Measurements from ENCODE around the gene TMEM8B. TPM values are rescaled to one million over a fixed set of nuclear protein-coding genes. Genes with fewer than 3 reads are reported as not detected.

The TMEM8B gene
- polyA plus RNA-seq, 1 donor from 2014 or later, result 1.3 TPM

- Mint-ChIP-seq H3K4me1 (peaks cover 11 to 14% (median 14%) of the 10 kb centered on the region in 3 donors), H3K27me3 (peaks cover 1% of the 10 kb centered on the region), H3K9me3 (peaks cover 0 to 1% (median 0%) of the 10 kb centered on the region in 3 donors), H3K27ac (peak overlapping the region in 1 of 3 donors; percentile 35), H3K4me3 (peak overlapping the region in 1 of 4 donors; percentile 82), H3K36me3 (peaks cover 2% of the 10 kb centered on the region)
These were observed 10.7 kb upstream of the TMEM8B start for GRCh38 chr9:35818341-35818740.

- peak overlapping the region in 1 of 4 donors; percentile 15 for H3K4me3 Mint-ChIP-seq
- peaks cover 2% of the 10 kb centered on the region for H3K36me3 Mint-ChIP-seq
- H3K27ac Mint-ChIP-seq, result no peak overlapping the region
These were observed 9.0 kb upstream of the TMEM8B start for GRCh38 chr9:35820076-35820475.

GRCh38 chr9:35822926-35823325, 6.1 kb upstream of the TMEM8B start:
- no peaks in the 10 kb centered on the region for H3K9me3 Mint-ChIP-seq
- H3K4me3 Mint-ChIP-seq, result peak overlapping the region in 1 of 4 donors; percentile 13
- H3K27ac Mint-ChIP-seq, result peak overlapping the region in 1 of 3 donors; percentile 21

More at GRCh38 chr9:35820076-35820475, 9.0 kb upstream of the TMEM8B start:
- Mint-ChIP-seq H3K27me3 (peaks cover 1% of the 10 kb centered on the region), H3K4me1 (peaks cover 3 to 6% (median 4%) of the 10 kb centered on the region in 3 donors), H3K9me3 (peaks cover 0 to 1% (median 0%) of the 10 kb centered on the region in 3 donors)

GRCh38 chr9:35826071-35826701, 2.8 kb upstream of the TMEM8B start:
- Mint-ChIP-seq H3K4me3 (peak overlapping the region; percentile 22 to 43 (median 37)), H3K4me1 (peaks cover 11 to 19% (median 11%) of the 10 kb centered on the region in 3 donors), H3K27me3 (no peaks in the 10 kb centered on the region), H3K36me3 (no peaks in the 10 kb centered on the region), H3K9me3 (no peaks in the 10 kb centered on the region), H3K27ac (peak overlapping the region; percentile 1 to 10 (median 2))

More at GRCh38 chr9:35822926-35823325, 6.1 kb upstream of the TMEM8B start:
- Mint-ChIP-seq H3K27me3 (no peaks in the 10 kb centered on the region), H3K4me1 (peaks cover 0 to 4% (median 4%) of the 10 kb centered on the region in 3 donors), H3K36me3 (peaks cover 2% of the 10 kb centered on the region)

- Mint-ChIP-seq H3K4me3 (peak overlapping the region in 3 of 4 donors; percentile 44 to 65 (median 61)), H3K27me3 (no peaks in the 10 kb centered on the region), H3K27ac (peak overlapping the region in 2 of 3 donors; percentile 5 to 9), H3K9me3 (no peaks in the 10 kb centered on the region), H3K36me3 (no peaks in the 10 kb centered on the region), H3K4me1 (peaks cover 11 to 21% (median 13%) of the 10 kb centered on the region in 3 donors)
These were observed 1.5 kb upstream of the TMEM8B start for GRCh38 chr9:35827486-35827885.

- H3K9me3 Mint-ChIP-seq, result no peaks in the 10 kb centered on the region
- peak within 1 kb of the TSS; percentile 91 to 100 (median 94) for H3K4me3 Mint-ChIP-seq
- peaks cover 20 to 28% (median 20%) of the 10 kb centered on the region in 3 donors for H3K4me1 Mint-ChIP-seq
- H3K27ac Mint-ChIP-seq, result peak within 1 kb of the TSS; percentile 36 to 97 (median 94)
- H3K27me3 Mint-ChIP-seq, result no peaks in the 10 kb centered on the region
- no peaks in the 10 kb centered on the region for H3K36me3 Mint-ChIP-seq
These were observed 328 bp upstream of the TMEM8B start, which contains the start of gene FAM221B for GRCh38 chr9:35828716-35829083. Gene FAM221B, minus strand, starts transcription at chr9:35828732. Its CDS starts 2,571 bp downstream, at chr9:35826161.

GRCh38 chr9:35829764-35830096, 702 bp downstream of the TMEM8B start:
- no peaks in the 10 kb centered on the region for H3K27me3 Mint-ChIP-seq
- H3K4me1 Mint-ChIP-seq, result peaks cover 30 to 37% (median 30%) of the 10 kb centered on the region in 3 donors
- peak overlapping the region; percentile 77 to 93 (median 86) for H3K4me3 Mint-ChIP-seq
- H3K9me3 Mint-ChIP-seq, result no peaks in the 10 kb centered on the region
- H3K36me3 Mint-ChIP-seq, result no peaks in the 10 kb centered on the region
- peak overlapping the region in 2 of 3 donors; percentile 23 to 82 for H3K27ac Mint-ChIP-seq

GRCh38 chr9:35831040-35831439, 2.0 kb downstream of the TMEM8B start:
- Mint-ChIP-seq H3K27ac (peak overlapping the region in 1 of 3 donors; percentile 69), H3K27me3 (no peaks in the 10 kb centered on the region), H3K9me3 (no peaks in the 10 kb centered on the region), H3K4me1 (peaks cover 31 to 42% (median 32%) of the 10 kb centered on the region in 3 donors), H3K4me3 (peak overlapping the region in 1 of 4 donors; percentile 69), H3K36me3 (peaks cover 1% of the 10 kb centered on the region)

- H3K4me3 Mint-ChIP-seq, result peak overlapping the region in 2 of 4 donors; percentile 55 to 69
- H3K36me3 Mint-ChIP-seq, result peaks cover 1% of the 10 kb centered on the region
- H3K9me3 Mint-ChIP-seq, result no peaks in the 10 kb centered on the region
- no peaks in the 10 kb centered on the region for H3K27me3 Mint-ChIP-seq
- H3K4me1 Mint-ChIP-seq, result peaks cover 31 to 40% (median 36%) of the 10 kb centered on the region in 3 donors
- peak overlapping the region in 2 of 3 donors; percentile 14 to 66 for H3K27ac Mint-ChIP-seq
These were observed 3.8 kb downstream of the TMEM8B start for GRCh38 chr9:35832814-35833213.

- peaks cover 1% of the 10 kb centered on the region for H3K27me3 Mint-ChIP-seq
- peak overlapping the region in 2 of 4 donors; percentile 39 to 75 for H3K4me3 Mint-ChIP-seq
- H3K9me3 Mint-ChIP-seq, result no peaks in the 10 kb centered on the region
- H3K4me1 Mint-ChIP-seq, result peaks cover 33 to 41% (median 34%) of the 10 kb centered on the region in 3 donors
- H3K36me3 Mint-ChIP-seq, result peaks cover 1% of the 10 kb centered on the region
- H3K27ac Mint-ChIP-seq, result peak overlapping the region in 2 of 3 donors; percentile 31 to 44
These were observed 5.5 kb downstream of the TMEM8B start for GRCh38 chr9:35834260-35835215.

GRCh38 chr9:35835216-35835632, 6.2 kb downstream of the TMEM8B start:
- peaks cover 1% of the 10 kb centered on the region for H3K36me3 Mint-ChIP-seq
- H3K9me3 Mint-ChIP-seq, result no peaks in the 10 kb centered on the region
- peaks cover 30 to 43% (median 36%) of the 10 kb centered on the region in 3 donors for H3K4me1 Mint-ChIP-seq
- H3K4me3 Mint-ChIP-seq, result no peak overlapping the region
- H3K27me3 Mint-ChIP-seq, result peaks cover 1% of the 10 kb centered on the region
- H3K27ac Mint-ChIP-seq, result no peak overlapping the region

- Mint-ChIP-seq H3K36me3 (peaks cover 1% of the 10 kb centered on the region), H3K4me3 (no peak overlapping the region), H3K27ac (no peak overlapping the region), H3K27me3 (peaks cover 1% of the 10 kb centered on the region), H3K9me3 (no peaks in the 10 kb centered on the region), H3K4me1 (peaks cover 32 to 41% (median 38%) of the 10 kb centered on the region in 3 donors)
These were observed 6.7 kb downstream of the TMEM8B start for GRCh38 chr9:35835766-35836165.

- no peak overlapping the region for H3K4me3 Mint-ChIP-seq
- H3K9me3 Mint-ChIP-seq, result no peaks in the 10 kb centered on the region
- peaks cover 1% of the 10 kb centered on the region for H3K27me3 Mint-ChIP-seq
- H3K27ac Mint-ChIP-seq, result no peak overlapping the region
- peaks cover 1% of the 10 kb centered on the region for H3K36me3 Mint-ChIP-seq
- peaks cover 32 to 41% (median 33%) of the 10 kb centered on the region in 3 donors for H3K4me1 Mint-ChIP-seq
These were observed 7.6 kb downstream of the TMEM8B start for GRCh38 chr9:35836595-35836994.

- no peak overlapping the region for H3K4me3 Mint-ChIP-seq
- peak overlapping the region in 1 of 3 donors; percentile 44 for H3K27ac Mint-ChIP-seq
These were observed 10.9 kb downstream of the TMEM8B start for GRCh38 chr9:35839926-35840325.

More at GRCh38 chr9:35839926-35840325, 10.9 kb downstream of the TMEM8B start:
- peaks cover 1% of the 10 kb centered on the region for H3K27me3 Mint-ChIP-seq
- peaks cover 26 to 33% (median 32%) of the 10 kb centered on the region in 3 donors for H3K4me1 Mint-ChIP-seq
- H3K9me3 Mint-ChIP-seq, result no peaks in the 10 kb centered on the region
- H3K36me3 Mint-ChIP-seq, result peaks cover 1% of the 10 kb centered on the region

All from IgD-negative memory B cell (primary cell).